H9 (cell line): ENCODE results near the gene VAV2. TPM values are rescaled to one million over a fixed set of nuclear protein-coding genes. Genes with fewer than 3 reads are reported as not detected.

Experiments
- DNase-seq: peaks from one replicate; pipeline ENCODE4 v3.0.0-alpha.2; 2017
- H2AFZ ChIP-seq: one replicate; pipeline ENCODE4 v1.6.1; 2013; ENCODE audit warnings: mild to moderate bottlenecking, low read length, control low read depth, moderate library complexity
- H2AK5ac ChIP-seq: 2 replicates; pipeline ENCODE4 v1.6.1; 2013; ENCODE audit warnings: low read length, control low read depth, mixed read lengths; ENCODE audit not compliant: insufficient read length
- H2BK120ac ChIP-seq: one replicate; pipeline ENCODE4 v1.6.1; 2013; ENCODE audit warnings: low read depth, mild to moderate bottlenecking, low read length, control low read depth, inconsistent platforms; ENCODE audit not compliant: poor library complexity, severe bottlenecking
- H2BK12ac ChIP-seq: 2 replicates; pipeline ENCODE4 v1.6.1; 2013; ENCODE audit warnings: low read length, control low read depth, mixed read lengths, low read depth; ENCODE audit not compliant: insufficient read length
- H2BK15ac ChIP-seq: 2 replicates; pipeline ENCODE4 v1.6.1; 2013; ENCODE audit warnings: low read depth, low read length, control low read depth
- H2BK20ac ChIP-seq: one replicate; pipeline ENCODE4 v1.6.1; 2013; ENCODE audit warnings: low read depth, mild to moderate bottlenecking, low read length, control low read depth, inconsistent platforms; ENCODE audit not compliant: poor library complexity, severe bottlenecking
- H2BK5ac ChIP-seq: 2 replicates; pipeline ENCODE4 v1.6.1; 2013; ENCODE audit warnings: low read length, control low read depth, mixed read lengths; ENCODE audit not compliant: insufficient read length
- H3K14ac ChIP-seq: 2 replicates; pipeline ENCODE4 v1.6.1; 2013; ENCODE audit warnings: low read length, control low read depth; ENCODE audit not compliant: insufficient read depth
- H3K18ac ChIP-seq: 2 replicates; pipeline ENCODE4 v1.6.1; 2013; ENCODE audit warnings: low read depth, mild to moderate bottlenecking, mixed read lengths, low read length, control low read depth; ENCODE audit not compliant: insufficient read length
- H3K23ac ChIP-seq: 2 replicates; pipeline ENCODE4 v1.6.1; 2013; ENCODE audit warnings: low read length, control low read depth, mixed read lengths, low read depth; ENCODE audit not compliant: insufficient read length
- H3K23me2 ChIP-seq: 2 replicates; pipeline ENCODE4 v1.6.1; 2013; ENCODE audit warnings: low read depth, mild to moderate bottlenecking, mixed read lengths, low read length, control low read depth; ENCODE audit not compliant: insufficient read length, poor library complexity, severe bottlenecking
- H3K27ac ChIP-seq: 2 replicates; pipeline ENCODE4 v1.5.1; 2013; ENCODE audit warnings: low read length, control low read depth, mixed read lengths, low read depth; ENCODE audit not compliant: insufficient read length
- H3K27me3 ChIP-seq: 2 replicates; pipeline ENCODE4 v1.6.1; 2013; ENCODE audit warnings: low read length, control low read depth, inconsistent platforms; ENCODE audit not compliant: insufficient read depth
- H3K4ac ChIP-seq: 2 replicates; pipeline ENCODE4 v1.6.1; 2013; ENCODE audit warnings: low read depth, mild to moderate bottlenecking, control low read depth, inconsistent platforms, low read length, moderate library complexity
- H3K4me1 ChIP-seq: 2 replicates; pipeline ENCODE4 v1.6.1; 2013; ENCODE audit warnings: low read length, control low read depth, inconsistent platforms; ENCODE audit not compliant: insufficient read depth
- H3K4me2 ChIP-seq: 2 replicates; pipeline ENCODE4 v1.6.1; 2013; ENCODE audit warnings: low read length, control low read depth, mixed read lengths; ENCODE audit not compliant: insufficient read length, insufficient read depth
- H3K56ac ChIP-seq: 2 replicates; pipeline ENCODE4 v1.6.1; 2013; ENCODE audit warnings: low read depth, mild to moderate bottlenecking, mixed read lengths, low read length, control low read depth; ENCODE audit not compliant: insufficient read length
- H3K79me1 ChIP-seq: 2 replicates; pipeline ENCODE4 v1.6.1; 2013; ENCODE audit warnings: low read depth, mild to moderate bottlenecking, moderate library complexity, low read length, control low read depth, inconsistent platforms; ENCODE audit not compliant: insufficient read depth, poor library complexity, severe bottlenecking
- H3K79me2 ChIP-seq: 2 replicates; pipeline ENCODE4 v1.6.1; 2013; ENCODE audit warnings: low read length, control low read depth, inconsistent platforms; ENCODE audit not compliant: insufficient read depth
- H3K9ac ChIP-seq: 2 replicates; pipeline ENCODE4 v1.6.1; 2013; ENCODE audit warnings: low read length, control low read depth, mixed read lengths; ENCODE audit not compliant: insufficient read length; ENCODE audit errors: extremely low read depth
- H3K9me3 ChIP-seq: one replicate; pipeline ENCODE4 v1.6.1; 2013; ENCODE audit warnings: low read depth, low read length, inconsistent platforms; ENCODE audit not compliant: control insufficient read depth
- H3T11ph ChIP-seq: one replicate; pipeline ENCODE4 v1.6.1; 2013; ENCODE audit warnings: mild to moderate bottlenecking, low read length, control low read depth, inconsistent platforms
- H4K20me1 ChIP-seq: one replicate; pipeline ENCODE4 v1.6.1; 2013; ENCODE audit not compliant: control insufficient read depth, insufficient read length, insufficient read depth
- H4K5ac ChIP-seq: 2 replicates; pipeline ENCODE4 v1.6.1; 2013; ENCODE audit warnings: low read depth, mild to moderate bottlenecking, mixed read lengths, low read length, control low read depth; ENCODE audit not compliant: insufficient read length
- H4K8ac ChIP-seq: replicated peaks from 2 replicates; pipeline ENCODE4 v1.6.1; 2013; ENCODE audit warnings: low read length, control low read depth, mixed read lengths, low read depth; ENCODE audit not compliant: insufficient read length
- H4K91ac ChIP-seq: 2 replicates; pipeline ENCODE4 v1.6.1; 2013; ENCODE audit warnings: low read depth, mild to moderate bottlenecking, moderate library complexity, mixed read lengths, low read length, control low read depth; ENCODE audit not compliant: insufficient read length
- H3K27ac Mint-ChIP-seq, 3 experiments: 2 replicates in 2 of 3; 3 replicates in 1 of 3; pipeline ENCODE4 v1.8.0; 2020 to 2021; ENCODE audit warnings: mixed read lengths in 3 of 3, mild to moderate bottlenecking in 1 of 3, moderate library complexity in 1 of 3
- H3K27me3 Mint-ChIP-seq: 2 replicates; pipeline ENCODE4 v1.8.0; 2021; ENCODE audit warnings: low read depth, mild to moderate bottlenecking, moderate library complexity, mixed read lengths
- H3K36me3 Mint-ChIP-seq, 3 experiments: 2 replicates in 2 of 3; 3 replicates in 1 of 3; pipeline ENCODE4 v1.8.0; 2020 to 2021; ENCODE audit warnings: low read depth in 3 of 3, mixed read lengths in 3 of 3; ENCODE audit not compliant: insufficient read depth in 1 of 3
- H3K4me1 Mint-ChIP-seq, 2 experiments: 2 replicates each; pipeline ENCODE4 v1.8.0; 2020; ENCODE audit warnings: mixed read lengths in 2 of 2
- H3K4me3 Mint-ChIP-seq, 2 experiments: 2 replicates in 1 of 2; 3 replicates in 1 of 2; pipeline ENCODE4 v1.8.0; 2020 to 2021; ENCODE audit warnings: mild to moderate bottlenecking in 2 of 2, mixed read lengths in 2 of 2, moderate library complexity in 1 of 2
- H3K9me3 Mint-ChIP-seq, 2 experiments: 2 replicates in 1 of 2; 3 replicates in 1 of 2; pipeline ENCODE4 v1.8.0; 2020; ENCODE audit warnings: mild to moderate bottlenecking in 2 of 2, mixed read lengths in 2 of 2, moderate library complexity in 1 of 2
- WGBS: extraction: QIAGEN DNeasy Blood & Tissue Kit; methylation state at CpG from one replicate; pipeline ENCODE4 v1.1.7; 2013; ENCODE audit warnings: missing lambda C conversion rate, low lambda C conversion rate, mixed read lengths; ENCODE audit not compliant: insufficient read length; ENCODE audit errors: extremely low coverage; 5-methylcytosine and 5-hydroxymethylcytosine counted together
- total RNA-seq: library from RNA; stranded (reverse); gene quantifications from 2 replicates; pipeline ENCODE4 v1.2.1, GENCODE V29; 2021
- TF ChIP-seq, protein P1 (sequence below): fragments of 200-600 bp; sonication (generic); conservative IDR thresholded peaks from 3 replicates; pipeline ENCODE4 v1.8.0; 2021; ENCODE audit warnings: antibody characterized with exemption, mild to moderate bottlenecking

VAV2 gene
- total RNA-seq, 1 experiment from 2014 or later: 58.7 TPM

- TF ChIP-seq, protein P1, sequence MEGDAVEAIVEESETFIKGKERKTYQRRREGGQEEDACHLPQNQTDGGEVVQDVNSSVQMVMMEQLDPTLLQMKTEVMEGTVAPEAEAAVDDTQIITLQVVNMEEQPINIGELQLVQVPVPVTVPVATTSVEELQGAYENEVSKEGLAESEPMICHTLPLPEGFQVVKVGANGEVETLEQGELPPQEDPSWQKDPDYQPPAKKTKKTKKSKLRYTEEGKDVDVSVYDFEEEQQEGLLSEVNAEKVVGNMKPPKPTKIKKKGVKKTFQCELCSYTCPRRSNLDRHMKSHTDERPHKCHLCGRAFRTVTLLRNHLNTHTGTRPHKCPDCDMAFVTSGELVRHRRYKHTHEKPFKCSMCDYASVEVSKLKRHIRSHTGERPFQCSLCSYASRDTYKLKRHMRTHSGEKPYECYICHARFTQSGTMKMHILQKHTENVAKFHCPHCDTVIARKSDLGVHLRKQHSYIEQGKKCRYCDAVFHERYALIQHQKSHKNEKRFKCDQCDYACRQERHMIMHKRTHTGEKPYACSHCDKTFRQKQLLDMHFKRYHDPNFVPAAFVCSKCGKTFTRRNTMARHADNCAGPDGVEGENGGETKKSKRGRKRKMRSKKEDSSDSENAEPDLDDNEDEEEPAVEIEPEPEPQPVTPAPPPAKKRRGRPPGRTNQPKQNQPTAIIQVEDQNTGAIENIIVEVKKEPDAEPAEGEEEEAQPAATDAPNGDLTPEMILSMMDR: no peak
- no peak overlapping the region for H4K5ac ChIP-seq
- no peak overlapping the region for H3T11ph ChIP-seq
- no peak overlapping the region for H3K4me3 Mint-ChIP-seq
- H2BK15ac ChIP-seq: no peak overlapping the region
- no peak overlapping the region for H3K56ac ChIP-seq
- no peaks in the 10 kb centered on the region; the same call in 1 of the 2 replicates for H3K4me1 ChIP-seq
- no peak overlapping the region for H2AFZ ChIP-seq
- H3K14ac ChIP-seq: no peak overlapping the region
- no peak overlapping the region for H2BK120ac ChIP-seq
- no peak overlapping the region for H3K27ac ChIP-seq
- no peak overlapping the region for H3K4me2 ChIP-seq
- H3K9me3 ChIP-seq: no peaks in the 10 kb centered on the region
- H4K91ac ChIP-seq: no peak overlapping the region
- no CpG with 5 or more reads among the region's 24 CpGs for WGBS
- H3K23ac ChIP-seq: no peak overlapping the region
- H3K4me1 Mint-ChIP-seq: peaks cover 49 to 52% of the 10 kb centered on the region in 2 experiments
- no peaks in the 10 kb centered on the region for H3K9me3 Mint-ChIP-seq
- H2BK20ac ChIP-seq: no peak overlapping the region
- no peak overlapping the region for H3K18ac ChIP-seq
- H3K4ac ChIP-seq: no peak overlapping the region
- H3K27me3 Mint-ChIP-seq: no peaks in the 10 kb centered on the region
- no peaks in the 10 kb centered on the region; a peak in 2 of 7 replicates for H3K36me3 Mint-ChIP-seq
- H3K27me3 ChIP-seq: no peaks in the 10 kb centered on the region
- no peak overlapping the region for H3K9ac ChIP-seq
- H4K20me1 ChIP-seq: peaks cover 4% of the 10 kb centered on the region
- H3K79me1 ChIP-seq: no peaks in the 10 kb centered on the region
- H4K8ac ChIP-seq: no peak overlapping the region
- peaks cover 25% of the 10 kb centered on the region; the same call in 1 of the 2 replicates for H3K79me2 ChIP-seq
- H3K27ac Mint-ChIP-seq: peak overlapping the region; percentile 31 to 53 (median 42); a peak in 4 of 7 replicates
- no peak overlapping the region for H2BK5ac ChIP-seq
- DNase-seq: no peak
- no peak overlapping the region for H2BK12ac ChIP-seq
- H2AK5ac ChIP-seq: no peak overlapping the region
- no peaks in the 10 kb centered on the region for H3K23me2 ChIP-seq
Measured at GRCh38 chr9:133973111-133973790, 18.9 kb downstream of the VAV2 start.
